Activated CD4-positive, alpha-beta T cell treated with anti-CD3 and anti-CD28 coated beads, Interleukin-2, amount 50 U/mL, for 1 hour (primary cell): ENCODE results near the gene EMP3.
A peak's percentile ranks its signal among the peaks of the same experiment; 100 is the strongest.
"Not testable (repeated sequence)": the region's sequence is repeated elsewhere in the genome, so short reads cannot be mapped to it uniquely, and the experiment has no call there.

Experiments
- DNase-seq: peaks from one replicate; pipeline ENCODE4 v3.0.0-alpha.2; 2020

The EMP3 gene, protein sequence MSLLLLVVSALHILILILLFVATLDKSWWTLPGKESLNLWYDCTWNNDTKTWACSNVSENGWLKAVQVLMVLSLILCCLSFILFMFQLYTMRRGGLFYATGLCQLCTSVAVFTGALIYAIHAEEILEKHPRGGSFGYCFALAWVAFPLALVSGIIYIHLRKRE

DNA sequence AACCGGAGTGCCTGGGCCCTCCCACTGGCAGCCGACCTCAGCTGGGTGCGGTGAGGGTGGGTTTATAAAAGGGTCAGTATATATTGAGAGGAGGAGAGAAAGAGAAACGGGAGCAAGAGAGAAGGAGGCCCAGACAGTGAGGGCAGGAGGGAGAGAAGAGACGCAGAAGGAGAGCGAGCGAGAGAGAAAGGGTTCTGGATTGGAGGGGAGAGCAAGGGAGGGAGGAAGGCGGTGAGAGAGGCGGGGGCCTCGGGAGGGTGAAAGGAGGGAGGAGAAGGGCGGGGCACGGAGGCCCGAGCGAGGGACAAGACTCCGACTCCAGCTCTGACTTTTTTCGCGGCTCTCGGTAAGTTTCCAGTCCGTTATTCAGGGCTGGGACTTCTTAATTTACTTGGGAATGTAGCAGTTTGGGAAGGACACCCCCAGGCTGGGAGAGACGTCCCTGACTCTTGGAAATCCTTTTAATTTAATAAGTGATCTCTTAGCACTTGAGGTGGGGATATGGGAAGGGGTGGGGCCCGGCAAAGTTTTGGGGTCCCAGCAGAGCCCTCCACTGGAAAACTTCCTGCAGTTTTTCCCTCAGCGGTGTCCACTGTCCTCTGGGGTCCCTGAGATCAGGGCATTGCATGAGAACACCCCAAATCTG, at the start of gene EMP3:
EMP3 (plus strand) TSS at position 288 of the 646 bp plus-strand sequence. CDS start 1,293 bp downstream, outside the sequence.
- DNase-seq = peak; percentile 86

DNA sequence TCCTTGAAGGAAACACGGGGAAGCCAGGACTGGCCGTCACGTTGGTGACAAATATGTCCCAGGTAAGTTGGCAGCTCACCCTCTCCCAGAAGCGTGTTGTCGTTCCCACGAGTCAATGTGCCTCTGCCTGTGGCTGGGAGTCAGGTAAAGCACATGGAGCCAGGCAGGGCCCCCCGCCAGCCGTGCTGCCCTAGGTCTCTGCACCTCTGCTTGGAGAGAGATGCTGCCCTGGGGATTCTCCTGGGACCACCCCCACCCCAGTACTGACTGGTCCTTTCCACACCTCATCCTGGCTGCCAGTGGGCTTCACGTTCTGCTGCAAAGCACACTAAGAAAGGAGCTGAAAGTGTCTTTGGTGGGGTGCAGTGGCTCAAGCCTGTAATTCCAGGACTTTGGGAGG, 45.6 kb upstream of the EMP3 start:
- DNase-seq = no peak

DNA sequence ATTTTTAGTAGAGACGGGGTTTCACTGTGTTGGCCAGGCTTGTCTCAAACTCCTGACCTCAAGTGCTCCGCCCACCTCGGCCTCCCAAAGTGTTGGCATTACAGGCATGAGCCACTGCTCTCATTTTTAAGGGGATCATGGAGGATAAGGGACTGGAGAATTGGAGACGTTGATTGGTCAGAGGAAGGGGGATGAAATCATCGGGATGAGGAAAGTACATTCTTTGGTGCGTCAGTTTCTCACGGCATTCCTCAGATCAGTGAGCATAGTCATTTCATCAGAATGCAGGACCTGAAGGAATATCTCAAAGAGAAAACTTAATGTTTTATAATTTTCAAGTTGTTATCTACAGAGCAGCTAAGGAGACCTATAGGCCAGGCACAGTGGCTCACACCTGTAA, 41.4 kb upstream of the EMP3 start:
- no peak for DNase-seq

DNA sequence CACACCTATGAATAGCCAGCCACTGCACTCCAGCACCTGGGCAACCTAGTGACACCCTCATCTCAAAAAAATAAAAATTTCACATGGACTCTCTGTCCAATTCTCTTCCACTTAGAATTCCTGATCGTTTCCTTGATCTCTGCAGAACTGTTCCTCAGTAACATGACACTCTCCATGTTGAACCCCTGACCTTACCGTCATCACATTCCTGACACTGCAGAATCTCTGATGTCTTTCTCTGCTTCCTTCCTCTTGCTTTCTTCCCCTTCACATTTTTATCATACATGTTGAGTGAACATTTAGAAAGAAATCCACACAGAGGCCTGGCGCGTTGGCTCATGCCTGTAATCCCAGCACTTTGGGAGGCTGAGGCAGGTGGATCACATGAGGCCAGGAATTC, 40.5 kb upstream of the EMP3 start:
- DNase-seq = no peak

DNA sequence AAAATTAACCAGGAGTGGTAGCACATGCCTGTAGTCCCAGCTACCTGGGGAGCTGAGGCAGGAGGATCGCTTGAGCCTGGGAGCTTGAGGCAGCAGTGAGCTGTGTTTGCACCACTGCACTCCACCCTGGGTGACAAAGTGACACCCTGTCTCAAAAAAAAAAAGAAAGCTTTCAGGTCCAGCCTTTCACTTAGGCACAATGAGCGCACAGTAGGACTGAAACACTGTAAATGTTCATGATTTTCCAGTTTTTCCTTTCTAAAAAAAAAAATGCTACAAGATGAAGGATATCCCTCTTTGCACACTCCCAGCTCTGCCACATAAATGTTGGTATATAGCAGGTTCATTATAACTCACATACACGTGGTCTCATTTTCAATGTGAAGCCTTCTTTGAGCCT, 37.6 kb upstream of the EMP3 start:
- no peak for DNase-seq

DNA sequence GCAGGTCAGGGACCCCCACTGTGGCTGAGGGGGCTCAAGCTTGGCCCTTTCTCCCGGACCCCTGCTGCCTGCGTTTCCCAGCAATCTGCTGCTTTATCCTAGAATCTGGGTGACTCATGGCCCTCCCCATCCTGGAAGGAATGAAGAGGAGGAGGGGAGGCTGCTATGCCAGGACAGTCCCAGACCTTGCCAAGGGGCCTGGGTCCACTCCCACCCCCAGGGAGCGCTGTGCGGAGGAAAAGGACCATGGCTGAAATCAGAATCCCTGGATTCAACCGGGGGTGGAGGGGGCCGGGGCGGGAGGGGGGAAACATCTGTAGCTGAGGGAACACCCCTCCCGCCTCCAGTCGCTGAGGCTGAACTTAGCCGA, 35.0 kb upstream of the EMP3 start:
- no peak for DNase-seq

DNA sequence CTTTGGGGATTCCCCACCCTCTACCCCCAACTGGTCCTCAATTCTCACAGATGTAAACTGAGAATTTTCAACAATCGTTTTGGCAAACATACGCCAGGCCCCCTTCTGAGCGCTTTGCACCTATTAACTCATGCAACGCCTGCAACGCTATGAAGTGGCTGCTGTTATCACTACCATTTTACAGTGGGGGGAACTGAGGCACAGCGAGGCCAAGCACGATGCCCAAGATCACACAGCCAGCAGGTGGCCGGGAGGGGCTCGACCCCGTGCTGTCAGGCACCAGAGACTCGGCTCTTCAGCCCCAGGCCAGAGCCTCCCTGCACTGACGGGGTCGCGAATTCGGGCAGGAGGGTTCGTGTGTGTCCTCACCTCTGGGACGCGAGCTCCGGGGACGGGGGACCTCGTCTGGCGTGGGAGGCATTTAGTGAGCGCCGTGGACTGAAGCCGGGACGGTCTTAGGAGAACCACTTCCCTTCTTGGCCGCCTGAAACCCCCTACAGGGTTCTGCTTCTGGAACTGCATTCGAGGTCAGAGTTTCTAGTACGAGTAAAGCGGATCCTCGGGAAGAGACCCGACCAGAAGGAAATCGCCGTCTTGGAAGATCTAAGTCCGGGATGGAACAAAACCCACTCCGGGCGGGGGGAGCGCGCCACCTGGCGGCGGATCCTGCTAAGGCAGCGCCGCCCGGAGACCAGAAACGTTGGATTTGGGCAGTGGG, 34.4 kb upstream of the EMP3 start:
- DNase-seq = peak; percentile 61

DNA sequence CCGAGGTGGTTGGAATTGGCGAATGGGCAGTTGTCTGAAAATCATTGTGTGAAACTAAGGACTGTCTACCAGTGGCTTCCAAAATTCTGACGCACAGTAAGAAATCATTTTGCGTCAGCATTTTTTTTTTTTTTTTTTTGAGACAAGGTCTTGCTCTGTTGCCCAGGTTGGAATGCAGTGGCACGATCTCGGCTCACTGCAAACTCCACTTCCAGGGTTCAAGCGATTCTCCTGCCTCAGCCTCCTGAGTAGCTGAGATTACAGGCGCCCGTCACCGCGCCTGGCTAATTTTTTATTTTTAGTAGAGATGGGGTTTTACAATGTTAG, 33.9 kb upstream of the EMP3 start:
- DNase-seq = not testable (repeated sequence)

DNA sequence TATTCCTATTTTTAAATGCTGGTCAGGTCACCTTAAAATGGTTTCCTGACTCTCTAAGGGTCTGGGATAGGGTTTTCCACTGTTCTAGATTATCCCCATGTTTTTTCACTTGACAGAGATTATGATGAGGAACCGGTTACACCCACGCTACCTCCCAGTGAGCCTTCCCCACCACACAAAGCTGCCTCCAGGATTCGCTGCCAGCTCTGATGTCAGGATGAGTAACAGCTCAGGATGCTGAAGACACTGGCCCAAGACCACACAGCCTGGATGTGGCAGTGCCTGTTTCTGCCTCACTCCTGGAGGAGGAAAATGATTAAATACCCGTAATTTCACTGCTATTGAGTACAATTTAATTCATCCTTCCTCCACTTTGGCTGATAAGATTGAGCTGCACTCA, 32.6 kb upstream of the EMP3 start:
- DNase-seq = no peak

DNA sequence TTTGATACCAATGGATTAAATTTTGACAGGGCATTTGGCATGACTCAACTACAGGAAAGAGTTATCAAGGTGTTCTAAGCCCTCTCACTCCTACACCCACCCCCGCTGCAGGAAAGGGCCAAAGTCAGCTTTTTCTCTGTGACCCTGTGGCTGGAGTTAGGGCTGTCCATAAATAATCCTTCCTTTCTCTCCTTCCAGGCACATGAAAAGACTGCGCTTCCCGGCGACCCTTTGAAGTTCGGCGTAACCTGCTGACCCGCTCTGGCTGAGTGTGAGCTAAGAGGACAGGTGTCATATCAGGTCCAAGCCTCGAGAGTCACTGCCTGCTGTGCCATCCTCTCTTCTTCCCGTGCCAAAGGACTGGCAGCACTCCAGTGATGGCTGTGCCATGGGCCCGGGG, 29.9 kb upstream of the EMP3 start:
- DNase-seq = no peak

DNA sequence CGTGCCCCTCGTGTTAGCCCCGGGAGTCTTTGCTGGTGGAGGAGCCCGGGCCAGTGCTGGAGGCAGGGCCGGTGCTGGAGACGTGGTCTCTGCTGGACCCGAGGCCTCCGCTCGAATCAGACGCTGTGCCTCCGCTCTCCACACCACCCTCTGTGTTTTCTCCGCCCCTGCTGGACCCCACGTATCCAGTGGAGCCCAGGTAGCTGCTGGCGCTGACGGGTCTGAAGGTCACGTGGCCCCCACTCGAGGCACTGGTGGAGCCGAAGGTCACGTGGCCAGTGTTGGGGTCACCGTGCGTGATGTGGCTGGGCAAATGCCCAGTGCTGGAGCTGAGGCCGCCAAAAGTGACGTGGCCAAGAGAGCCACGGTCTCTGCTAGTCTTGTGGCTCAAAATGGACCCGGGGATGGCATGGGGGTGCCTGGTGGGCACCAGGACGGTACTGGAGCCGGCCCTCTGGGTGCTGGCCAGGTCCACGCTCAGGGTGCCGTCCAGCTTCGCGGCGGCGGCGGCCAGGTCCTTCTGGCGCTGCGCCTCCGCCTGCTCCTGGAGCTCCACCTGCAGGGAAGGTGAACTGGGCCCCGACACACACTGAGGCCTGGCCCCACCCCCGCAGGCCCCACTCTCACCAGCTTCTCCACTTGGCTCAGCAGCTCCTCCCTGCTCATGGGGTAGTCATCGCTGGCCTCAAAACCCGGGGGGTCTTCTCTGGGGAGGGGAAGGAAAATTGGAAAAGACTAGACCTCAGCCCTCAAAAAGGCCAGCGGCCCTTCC, 28.2 kb upstream of the EMP3 start:
- no peak for DNase-seq

DNA sequence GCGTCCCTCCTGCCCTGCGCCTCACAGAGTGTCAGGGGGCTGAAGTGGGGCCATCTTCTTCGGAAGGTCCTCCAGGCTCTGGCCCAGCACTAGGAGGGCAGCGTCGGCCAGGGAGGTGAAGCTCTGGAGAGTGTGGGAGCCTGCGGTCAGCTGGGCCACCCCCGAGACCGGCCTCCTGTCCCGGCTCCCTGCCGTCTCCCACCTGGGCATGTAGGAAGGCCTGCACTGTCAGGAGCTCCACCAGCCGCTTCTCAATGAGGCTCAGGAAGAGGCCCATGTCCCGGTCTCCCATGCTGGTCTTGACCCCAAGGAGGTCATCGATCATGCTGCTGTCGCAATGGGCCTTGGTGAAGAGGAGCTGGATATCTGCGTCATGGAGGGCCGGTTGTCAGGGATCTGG, 27.4 kb upstream of the EMP3 start:
- DNase-seq = no peak

DNA sequence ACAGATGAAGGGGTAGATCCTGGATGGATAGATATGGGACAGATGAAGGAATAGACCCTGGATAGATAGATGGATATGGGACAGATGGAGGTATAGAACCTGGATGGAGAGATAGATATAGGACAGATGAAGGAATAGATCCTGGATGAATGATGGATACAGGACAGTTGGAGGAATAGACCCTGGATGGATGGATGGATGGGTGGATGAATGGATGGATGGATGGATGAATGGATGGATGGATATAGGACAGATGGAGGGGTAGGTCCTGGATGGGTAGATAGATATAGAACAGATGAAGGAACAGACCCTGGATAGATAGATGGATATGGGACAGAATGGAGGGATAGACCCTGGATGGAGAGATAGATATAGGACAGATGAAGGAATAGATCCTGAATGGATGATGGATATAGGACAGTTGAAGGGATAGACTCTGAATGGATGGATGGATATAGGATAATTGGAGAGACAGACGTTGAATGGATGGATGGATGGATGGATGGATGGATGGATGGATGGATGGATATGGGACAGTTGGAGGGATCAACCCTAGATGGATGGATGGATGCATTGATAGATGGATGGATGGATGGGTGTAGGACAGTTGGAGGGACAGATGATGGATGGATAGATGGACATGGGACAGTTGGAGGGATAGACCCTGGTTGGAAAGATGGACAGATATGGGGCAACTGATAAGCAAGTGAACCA, 23.3 kb upstream of the EMP3 start:
- DNase-seq = no peak

DNA sequence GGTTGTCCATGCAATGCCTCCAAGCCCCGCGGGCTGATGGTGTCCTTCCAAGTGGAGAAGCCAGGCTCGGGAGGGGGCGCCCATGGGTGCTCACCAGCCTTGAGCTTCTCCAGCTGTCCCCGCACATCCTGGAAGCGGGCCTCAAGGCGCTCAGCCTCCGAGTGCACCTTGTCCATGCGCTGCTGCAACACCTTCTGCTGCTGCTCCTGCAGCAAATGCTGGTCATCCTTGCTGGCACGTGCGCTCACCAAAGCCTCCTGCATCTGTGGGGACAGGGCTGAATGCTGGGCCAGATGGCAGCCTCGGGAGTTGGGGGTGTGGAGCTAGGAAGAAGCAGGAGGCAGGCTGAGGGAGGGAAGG, 22.8 kb upstream of the EMP3 start:
- no peak for DNase-seq

DNA sequence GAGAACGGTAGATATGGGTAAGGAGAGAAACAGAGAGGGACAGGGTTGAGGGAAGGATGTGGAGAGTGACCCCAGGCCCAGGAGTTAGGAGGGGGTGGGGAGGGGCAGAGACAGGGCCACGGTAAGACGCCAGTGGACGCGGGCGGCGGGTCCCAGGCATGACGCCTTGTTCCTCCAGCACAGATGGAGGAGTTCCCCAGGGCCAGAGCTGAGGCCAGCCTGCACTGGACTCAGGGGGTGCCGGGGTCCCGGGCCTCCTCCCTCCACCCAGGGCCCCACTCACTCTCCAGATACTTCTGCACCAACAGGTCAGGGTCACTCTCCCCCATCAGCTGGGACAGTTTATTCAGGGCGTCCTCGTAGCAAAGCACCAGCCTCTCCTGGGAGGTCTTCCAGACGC, 22.0 kb upstream of the EMP3 start:
- no peak for DNase-seq

DNA sequence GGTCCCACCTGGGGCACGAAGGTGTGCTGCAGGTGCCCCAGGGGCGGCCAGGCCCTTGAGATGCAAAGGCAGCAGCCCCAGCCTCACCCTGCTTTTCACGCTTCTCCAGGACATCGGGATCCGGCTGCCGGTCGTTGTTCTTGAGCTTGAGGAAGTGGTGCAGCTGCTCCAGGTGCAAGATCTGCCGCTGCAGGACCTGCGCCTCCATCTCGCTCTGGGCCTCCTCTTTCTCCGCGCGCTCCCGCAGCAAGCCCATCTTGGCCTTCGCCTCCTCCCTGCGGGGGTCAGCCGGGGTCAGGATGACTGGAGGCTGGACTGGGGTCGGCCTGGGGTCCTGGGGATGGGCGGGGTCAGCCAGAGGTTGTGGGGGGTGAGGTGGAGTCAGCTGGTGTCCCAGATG, 21.5 kb upstream of the EMP3 start:
- DNase-seq = no peak

DNA sequence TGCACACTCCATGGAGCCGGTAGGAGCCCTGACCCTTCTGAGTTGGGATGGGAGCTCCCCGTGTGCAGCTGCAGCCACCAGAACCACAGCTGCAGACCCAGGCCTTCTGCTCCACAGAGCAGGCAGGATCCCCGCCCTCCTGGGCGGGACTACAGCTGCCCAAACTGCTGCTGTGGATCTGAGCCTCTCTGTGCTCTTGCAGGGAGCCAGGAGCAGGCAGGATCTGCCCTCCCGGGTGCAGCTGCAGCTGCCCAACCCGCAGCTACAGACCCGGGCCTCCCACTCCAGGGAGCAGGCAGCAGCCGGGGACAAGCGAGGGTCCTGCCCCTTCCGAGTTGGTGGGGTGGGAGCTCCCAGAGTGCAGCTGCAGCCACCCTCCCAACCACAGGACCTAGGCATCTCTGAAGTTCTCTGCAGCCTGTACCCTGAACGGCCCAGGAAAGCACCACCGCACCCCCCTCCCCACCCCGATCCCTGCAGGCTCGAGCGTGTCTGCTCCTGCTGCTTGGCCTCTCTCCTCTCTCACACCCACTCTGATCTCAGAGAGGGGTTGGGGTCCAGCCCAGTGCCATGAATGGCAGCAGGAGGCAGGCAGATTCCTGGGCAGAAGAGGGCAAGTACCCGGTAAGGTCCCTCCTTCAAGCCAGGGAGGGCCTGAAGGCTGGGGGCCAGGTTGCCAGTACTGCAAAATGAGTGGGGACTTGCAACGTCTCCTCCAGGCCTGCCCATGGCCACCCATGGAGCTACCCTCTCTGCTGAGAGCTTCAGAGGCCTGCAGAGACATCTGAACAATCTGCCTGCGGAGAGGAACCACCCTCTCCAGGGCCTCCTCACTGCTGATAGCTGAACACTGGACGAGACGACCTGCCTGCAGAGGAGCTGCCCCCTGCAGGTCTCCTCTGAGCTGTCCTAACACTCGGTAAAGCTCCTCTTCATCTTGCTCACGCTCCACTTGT, 16.4 kb upstream of the EMP3 start:
- no peak for DNase-seq

DNA sequence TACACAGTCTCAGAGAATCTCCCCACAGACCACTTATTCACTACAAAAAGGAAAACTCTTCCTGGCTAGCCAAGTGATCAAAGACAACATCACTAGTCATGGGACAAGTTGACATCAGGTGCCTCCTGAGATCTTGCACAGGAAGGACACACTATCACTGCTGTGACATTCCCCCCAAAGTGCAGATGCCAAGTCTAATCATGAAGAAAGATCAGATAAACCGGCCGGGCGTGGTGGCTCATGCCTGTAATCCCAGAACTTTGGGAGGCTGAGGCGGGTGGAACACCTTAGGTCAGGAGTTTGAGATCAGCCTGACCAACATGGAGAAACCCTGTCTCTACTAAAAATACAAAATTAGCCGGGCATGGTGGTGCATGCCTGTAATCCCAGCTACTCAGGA, 15.6 kb upstream of the EMP3 start:
- not testable (repeated sequence) for DNase-seq

DNA sequence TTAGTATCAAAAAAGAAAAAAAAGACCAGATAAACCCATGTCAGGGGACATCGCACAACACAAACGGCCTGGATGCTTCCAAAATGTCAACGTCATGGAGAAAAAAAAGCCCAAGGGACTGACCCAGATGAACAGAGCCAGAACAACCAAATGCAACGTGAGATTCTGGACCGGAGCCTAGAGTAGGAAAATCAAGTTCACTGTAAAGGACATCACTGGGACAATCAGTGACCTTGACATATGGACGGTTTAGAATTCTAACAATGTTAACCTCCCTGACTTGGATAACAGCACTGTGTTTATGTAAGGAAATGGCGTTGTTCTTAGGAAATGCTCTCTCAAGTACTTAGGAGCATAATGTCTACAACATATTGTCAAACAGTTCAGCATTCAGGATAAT, 15.1 kb upstream of the EMP3 start:
- no peak for DNase-seq

DNA sequence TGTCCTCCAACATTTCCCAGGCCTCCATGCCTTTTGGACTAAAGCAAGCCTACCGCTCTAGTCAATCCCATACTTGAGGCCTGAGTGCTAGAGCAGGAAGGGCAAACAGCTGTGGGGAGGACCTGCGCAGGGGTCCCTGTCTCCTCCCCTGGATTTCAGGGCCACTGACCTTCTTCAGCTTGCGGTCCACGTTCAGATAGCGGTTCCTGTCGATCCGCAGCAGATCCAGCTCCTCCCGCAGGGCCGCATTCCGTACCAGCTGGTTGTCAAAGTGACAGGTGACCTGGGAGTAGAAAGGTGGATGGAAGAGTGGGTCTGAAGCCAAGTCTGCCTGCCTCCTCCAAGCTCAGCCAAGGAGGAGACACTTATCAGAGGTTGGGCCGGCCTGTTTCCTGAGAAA, 14.0 kb upstream of the EMP3 start:
- no peak for DNase-seq

DNA sequence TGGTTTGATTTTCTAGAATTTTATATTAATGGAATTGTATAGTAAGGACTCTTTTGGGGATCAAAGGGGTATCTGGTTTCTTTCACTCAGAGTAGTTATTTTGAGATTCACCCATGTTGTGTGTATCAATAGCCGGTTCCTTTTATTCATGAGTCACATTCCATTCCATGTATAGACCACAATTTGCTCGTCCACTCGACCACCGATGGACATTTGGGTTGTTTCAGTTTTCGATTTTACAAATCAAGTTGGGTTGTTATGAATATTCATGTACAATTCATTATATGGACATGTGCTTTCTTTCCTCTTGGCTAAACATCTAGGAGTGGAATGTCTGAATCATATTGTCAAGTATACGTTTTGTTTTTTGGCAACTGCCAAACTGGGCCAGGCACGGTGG, 9.6 kb upstream of the EMP3 start:
- no peak for DNase-seq

DNA sequence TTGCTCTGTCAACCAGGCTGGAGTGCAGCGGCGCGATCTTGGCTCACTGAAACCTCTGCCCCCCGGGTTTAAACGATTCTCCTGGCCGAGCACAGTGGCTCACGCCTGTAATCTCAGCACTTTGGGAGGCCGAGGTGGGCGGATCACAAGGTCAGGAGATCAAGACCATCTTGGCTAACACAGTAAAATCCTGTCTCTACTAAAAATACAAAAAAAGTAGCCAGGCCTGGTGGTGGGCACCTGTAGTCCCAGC, 7.7 kb upstream of the EMP3 start:
- not testable (repeated sequence) for DNase-seq
